HepG2 (cell line): Measurements from ENCODE around the gene TRIAP1. TPM values are rescaled to one million over a fixed set of nuclear protein-coding genes. Genes with fewer than 3 reads are reported as not detected.

Source experiments
- ATAC-seq: fragments of 200-7000 bp; cut with Tn5 transposase; 3 replicates; pipeline ENCODE4 v1.9.1; 2020; ENCODE audit warnings: mild to moderate bottlenecking, moderate library complexity
- BruUV-seq: library from RNA; stranded (reverse); fragments of 400-500 nt; replicated peaks from 2 replicates; lab custom pipeline; 2021; lab: Mats Ljungman, UMichigan
- CTCF ChIA-PET: fragments of 300-600 bp; formaldehyde crosslinking; extraction: SDS; loops from one replicate; lab custom pipeline; 2021; ENCODE audit warnings: low total read pairs, inconsistent platforms, low intra/inter-chr PET ratio; lab: Yijun Ruan, JAX
- POLR2A ChIA-PET: fragments of 350-600 bp; sonication (Branson Sonifier 250); formaldehyde crosslinking; loops from one replicate; lab custom pipeline; 2020; ENCODE audit warnings: antibody characterized with exemption, inconsistent platforms; lab: Yijun Ruan, JAX
- DNase-seq: peaks from one replicate; pipeline ENCODE4 v3.0.0-alpha.2; 2015; ENCODE audit warnings: low spot score
- FAIRE-seq: peaks from 3 replicates; lab custom pipeline; 2011; peaks lifted over from hg19 to GRCh38; lab: Jason Lieb, UNC
- H2AFZ ChIP-seq: one replicate; pipeline ENCODE4 v1.6.1; 2011; ENCODE audit warnings: low read length, inconsistent platforms
- H3K27ac ChIP-seq: fragments of 300-600 bp; 3 replicates; pipeline ENCODE4 v1.8.0; 2011; ENCODE audit warnings: mixed run types, mild to moderate bottlenecking, mixed read lengths, low read length, inconsistent platforms; ENCODE audit not compliant: insufficient read depth; ENCODE audit errors: extremely low read length
- H3K27me3 ChIP-seq, 2 experiments: fragments of 200-600 bp in 1 of 2; 2 replicates in 1 of 2; 3 replicates in 1 of 2; pipeline versions ENCODE4 v1.6.0 to v1.8.0; 2011; ENCODE audit warnings: low read length in 2 of 2, mild to moderate bottlenecking in 2 of 2, moderate library complexity in 2 of 2, inconsistent platforms in 1 of 2; ENCODE audit not compliant: insufficient read depth in 2 of 2, control insufficient read depth in 1 of 2
- H3K36me3 ChIP-seq, 2 experiments: fragments of 200-600 bp in 1 of 2; replicated peaks in 1 of 2; 2 replicates in 1 of 2; 3 replicates in 1 of 2; pipeline versions ENCODE4 v1.5.1 to v1.8.0; 2011; ENCODE audit warnings: low read length in 2 of 2, inconsistent platforms in 1 of 2; ENCODE audit not compliant: insufficient read depth in 2 of 2, control insufficient read depth in 1 of 2
- H3K4me1 ChIP-seq: 2 replicates; pipeline ENCODE4 v1.5.1; 2012; ENCODE audit warnings: low read length, inconsistent platforms; ENCODE audit not compliant: insufficient read depth
- H3K4me2 ChIP-seq: 2 replicates; pipeline ENCODE4 v1.6.0; 2011; ENCODE audit warnings: low read depth, low read length, inconsistent platforms
- H3K4me3 ChIP-seq, 3 experiments: fragments of 200-600 bp in 1 of 3; sonication (generic), shearing (Covaris generic) in 1 of 3; replicated peaks in 1 of 3; 2 replicates each; pipeline ENCODE4 v1.5.1; 2011 to 2016; ENCODE audit warnings: low read length in 3 of 3, inconsistent platforms in 2 of 3, low read depth in 2 of 3, mild to moderate bottlenecking in 2 of 3, control low read depth in 1 of 3, mixed read lengths in 1 of 3; ENCODE audit not compliant: insufficient read depth in 1 of 3
- H3K79me2 ChIP-seq: one replicate; pipeline ENCODE4 v1.6.1; 2011; ENCODE audit warnings: low read length, inconsistent platforms; ENCODE audit not compliant: insufficient read depth
- H3K9ac ChIP-seq: 2 replicates; pipeline ENCODE4 v1.6.0; 2011; ENCODE audit warnings: mild to moderate bottlenecking, low read depth, low read length, inconsistent platforms; ENCODE audit not compliant: insufficient read depth
- H3K9me3 ChIP-seq: 2 replicates; pipeline ENCODE4 v1.5.1; 2012; ENCODE audit warnings: mild to moderate bottlenecking, low read length
- H4K20me1 ChIP-seq: 2 replicates; pipeline ENCODE4 v1.6.0; 2011; ENCODE audit warnings: inconsistent platforms, mild to moderate bottlenecking, low read length, moderate library complexity; ENCODE audit not compliant: insufficient read depth
- ARHGAP35 ChIP-seq: sonication (generic); formaldehyde crosslinking; IDR thresholded peaks from 2 replicates; pipeline ENCODE4 v1.9.0; 2022; ENCODE audit warnings: mild to moderate bottlenecking, inconsistent platforms, moderate library complexity, missing genetic modification reagents, borderline replicate concordance
- ARNT2 ChIP-seq: sonication (generic); formaldehyde crosslinking; IDR thresholded peaks from 2 replicates; pipeline ENCODE4 v1.8.0; 2022; ENCODE audit warnings: mild to moderate bottlenecking, low read depth, missing genetic modification reagents, moderate library complexity
- PHF20 ChIP-seq: sonication (generic); formaldehyde crosslinking; IDR thresholded peaks from 2 replicates; pipeline ENCODE4 v1.5.0; 2020; ENCODE audit warnings: mild to moderate bottlenecking, missing genetic modification reagents
- SMAD3 ChIP-seq: sonication (generic); formaldehyde crosslinking; IDR thresholded peaks from 2 replicates; pipeline ENCODE4 v1.4.0; 2020; ENCODE audit warnings: missing genetic modification reagents
- ZNF333 ChIP-seq: sonication (generic); formaldehyde crosslinking; IDR thresholded peaks from 2 replicates; pipeline ENCODE4 v1.4.0; 2020; ENCODE audit warnings: mild to moderate bottlenecking, missing genetic modification reagents, borderline replicate concordance
- ZNF431 ChIP-seq: sonication (generic); formaldehyde crosslinking; IDR thresholded peaks from 2 replicates; pipeline ENCODE4 v1.9.0; 2022; ENCODE audit warnings: missing genetic modification reagents, low read depth, mild to moderate bottlenecking, borderline replicate concordance
- WGBS: methylation state at CpG from one replicate; pipeline ENCODE4 v1.1.6; 2017; ENCODE audit warnings: low lambda C conversion rate; 5-methylcytosine and 5-hydroxymethylcytosine counted together
- in situ Hi-C: cut with HindIII; loops from 2 replicates; pipeline ENCODE4 v1.10.0; 2017; ENCODE audit warnings: low pct_unique_long_range_greater_than_20kb; ENCODE audit not compliant: extremely low pct_ligation_motif_present
- intact Hi-C: fragments of 100-400 bp; cut with micrococcal nuclease; formaldehyde crosslinking; loops from one replicate; pipeline ENCODE4 v1.10.0; 2022; ENCODE audit not compliant: unreplicated experiment
- polyA plus RNA-seq, 8 experiments: library from polyadenylated mRNA; depleted of rRNA in 3 of 8; stranded (reverse) in 7 of 8; unstranded in 1 of 8; fragments of >200 nt; fragmentation: Illumina TruSeq in 4 of 8; extraction: Trizol in 4 of 8; gene quantifications; 2 replicates each; pipeline versions ENCODE4 v1.2.1 to v1.2.3, GENCODE V29; 2011 to 2016; ENCODE audit warnings: low read depth in 4 of 8, missing spikeins in 1 of 8, mixed read lengths in 1 of 8; ENCODE audit not compliant: insufficient read depth in 1 of 8
- total RNA-seq, 5 experiments: library from RNA; depleted of rRNA; stranded (reverse); fragments of >200 nt; fragmentation: Illumina TruSeq; extraction: Trizol; gene quantifications; 2 replicates each; pipeline ENCODE4 v1.2.3, GENCODE V29; 2016; ENCODE audit warnings: low read depth in 1 of 5

TRIAP1 gene
- total and polyA plus RNA-seq, 2 of the 13 experiments (the other 11 are each of a cell fraction or from before 2014, with no cell fraction given): 55.0 to 117 TPM

- CTCF ChIA-PET: no interaction called here
- no TSS peak for BruUV-seq
- in situ Hi-C loops (no loop called here), intact Hi-C loops (no loop called here)
- Histone ChIP-seq H4K20me1 (no peaks in the 10 kb centered on the region), H2AFZ (no peak overlapping the region), H3K4me3 (no peak overlapping the region), H3K27me3 (no peaks in the 10 kb centered on the region), H3K4me2 (no peak overlapping the region), H3K9ac (no peak overlapping the region), H3K9me3 (no peaks in the 10 kb centered on the region), H3K79me2 (no peaks in the 10 kb centered on the region), H3K27ac (no peak overlapping the region), H3K4me1 (no peaks in the 10 kb centered on the region), H3K36me3 (no peaks in the 10 kb centered on the region)
- ATAC-seq (no peak), DNase-seq (no peak), FAIRE-seq (no peak)
- WGBS: 100% methylated on average over 1 of the region's 1 CpG
- TF ChIP-seq PHF20 (CRISPR knock-in tag): no peak
- POLR2A ChIA-PET: interaction anchor here (0.8 to 1.2 kb wide), 2 partner anchors 13 to 15 kb away, joined by 3 to 6 read pairs; no protein-coding TSS in a partner anchor
Observed at GRCh38 chr12:120483621-120484020, 37.4 kb upstream of the TRIAP1 start.

DNA sequence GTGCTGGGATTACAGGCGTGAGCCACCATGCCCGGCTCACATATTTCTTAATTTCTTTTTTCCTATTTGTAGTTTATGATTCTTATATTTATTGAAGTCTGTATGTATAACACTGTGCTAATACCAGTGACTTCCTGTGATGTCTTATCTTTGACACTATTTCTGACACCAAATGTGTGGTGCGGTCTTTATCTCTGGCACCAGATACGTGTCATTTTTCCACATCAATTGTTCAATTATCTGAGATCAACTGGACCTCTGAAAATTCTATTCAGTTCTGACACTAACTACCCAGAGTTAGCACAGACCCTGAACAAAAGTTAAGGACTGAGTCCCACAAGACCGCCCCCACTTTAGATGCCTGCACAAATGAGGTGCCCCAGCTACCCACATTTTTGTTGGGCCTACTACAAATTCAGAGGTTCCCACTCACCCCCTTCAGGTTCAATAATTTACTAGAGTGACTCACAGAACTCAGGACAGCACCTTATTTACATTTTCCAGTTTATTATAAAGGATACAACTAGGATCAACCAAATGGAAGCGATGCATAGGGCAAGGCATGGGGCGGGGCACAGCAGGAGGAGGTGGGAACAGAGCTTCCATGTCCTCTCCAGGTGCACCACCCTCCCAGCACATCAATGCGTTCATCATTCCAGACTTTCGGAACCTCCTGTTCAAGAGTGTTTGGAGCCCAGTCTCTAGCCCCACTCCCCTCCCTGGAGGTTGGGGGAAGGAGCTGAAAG is 35.0 kb upstream of the TRIAP1 start:
- H2AFZ ChIP-seq: no peak overlapping the region
- H3K27me3 ChIP-seq: no peaks in the 10 kb centered on the region
- H3K9me3 ChIP-seq: no peaks in the 10 kb centered on the region
- H3K27ac ChIP-seq: no peak overlapping the region
- H3K9ac ChIP-seq: no peak overlapping the region
- ATAC-seq: no peak
- in situ Hi-C loops (no loop called here), intact Hi-C loops (no loop called here)
- ChIA-PET POLR2A (no interaction called here), CTCF (no interaction called here)
- H3K4me1 ChIP-seq: no peaks in the 10 kb centered on the region
- H3K4me3 ChIP-seq: no peak overlapping the region
- no peaks in the 10 kb centered on the region for H4K20me1 ChIP-seq
- no peaks in the 10 kb centered on the region for H3K36me3 ChIP-seq
- no peak overlapping the region for H3K4me2 ChIP-seq
- no peak for TF ChIP-seq SMAD3 (CRISPR knock-in tag)
- TF ChIP-seq ARHGAP35 (CRISPR knock-in tag): no peak
- TF ChIP-seq ZNF431: no peak
- no peak for TF ChIP-seq ZNF333 (CRISPR knock-in tag)
- TF ChIP-seq ARNT2: no peak
- FAIRE-seq: no peak
- no TSS peak for BruUV-seq
- DNase-seq: no peak
- H3K79me2 ChIP-seq: no peaks in the 10 kb centered on the region
- WGBS: 97% methylated on average over 9 of the region's 9 CpGs
